Naive thymus-derived CD4-positive, alpha-beta T cell (primary cell): Measurements from ENCODE around the gene TMPRSS12. TPM values are rescaled to one million over a fixed set of nuclear protein-coding genes. Genes with fewer than 3 reads are reported as not detected.
A peak's percentile ranks its signal among the peaks of the same experiment; 100 is the strongest.
"Not testable (repeated sequence)": the region's sequence is repeated elsewhere in the genome, so short reads cannot be mapped to it uniquely, and the experiment has no call there.

Experiments
- ATAC-seq: fragments of 150-1000 bp; cut with Tn5 transposase; 2 replicates; pipeline ENCODE4 v1.10.0; 2021; ENCODE audit warnings: mild to moderate bottlenecking, moderate library complexity
- CTCF ChIA-PET: fragments of 350-600 bp; sonication (Branson Sonifier 250); formaldehyde crosslinking; loops from one replicate; lab custom pipeline; 2021; ENCODE audit warnings: antibody characterized with exemption; lab: Charles Lee
- POLR2A ChIA-PET: fragments of 350-600 bp; sonication (Branson Sonifier 250); formaldehyde crosslinking; loops from one replicate; lab custom pipeline; 2021; ENCODE audit warnings: antibody characterized with exemption, inconsistent platforms; lab: Charles Lee
- DNase-seq, 9 donors: peaks; one replicate each; pipeline versions ENCODE4 v3.0.0 to v3.0.0-alpha.2; 2020 to 2022; ENCODE audit warnings: mixed read lengths in 1 of 9
- H3K27ac ChIP-seq: one replicate; pipeline ENCODE4 v1.7.0; 2013; ENCODE audit warnings: mild to moderate bottlenecking, low read depth, low read length, moderate library complexity
- H3K27me3 ChIP-seq, 2 donors: one replicate each; pipeline ENCODE4 v1.7.0; 2013; ENCODE audit warnings: low read length in 2 of 2, mild to moderate bottlenecking in 2 of 2, moderate library complexity in 2 of 2; ENCODE audit not compliant: control insufficient read depth in 2 of 2, insufficient read depth in 2 of 2
- H3K36me3 ChIP-seq, 3 experiments: 1 replicate in 2 of 3; 2 replicates in 1 of 3; pipeline ENCODE4 v1.7.0; 2013; ENCODE audit warnings: low read length in 3 of 3, mild to moderate bottlenecking in 3 of 3, moderate library complexity in 1 of 3; ENCODE audit not compliant: insufficient read depth in 3 of 3, control insufficient read depth in 2 of 3
- H3K4me1 ChIP-seq, 2 donors: one replicate each; pipeline ENCODE4 v1.7.0; 2013; ENCODE audit warnings: low read length in 2 of 2, mild to moderate bottlenecking in 2 of 2, moderate library complexity in 1 of 2; ENCODE audit not compliant: control insufficient read depth in 2 of 2, insufficient read depth in 2 of 2
- H3K4me3 ChIP-seq: 2 replicates; pipeline ENCODE4 v1.7.0; 2013; ENCODE audit warnings: mild to moderate bottlenecking, low read length
- H3K9me3 ChIP-seq, 3 experiments: 1 replicate in 2 of 3; 2 replicates in 1 of 3; pipeline ENCODE4 v1.7.0; 2013; ENCODE audit warnings: low read length in 3 of 3; ENCODE audit not compliant: control insufficient read depth in 2 of 3
- H3K27ac Mint-ChIP-seq, 9 donors: one replicate each; pipeline ENCODE4 v1.8.0; 2020 to 2022; ENCODE audit warnings: mixed read lengths in 9 of 9, mild to moderate bottlenecking in 8 of 9, moderate library complexity in 5 of 9, inconsistent platforms in 2 of 9
- H3K27me3 Mint-ChIP-seq, 5 donors: one replicate each; pipeline ENCODE4 v1.8.0; 2021 to 2022; ENCODE audit warnings: mixed read lengths in 5 of 5, mild to moderate bottlenecking in 1 of 5
- H3K36me3 Mint-ChIP-seq, 5 donors: one replicate each; pipeline ENCODE4 v1.8.0; 2020 to 2022; ENCODE audit warnings: mixed read lengths in 5 of 5, mild to moderate bottlenecking in 3 of 5, inconsistent platforms in 1 of 5
- H3K4me1 Mint-ChIP-seq, 7 donors: one replicate each; pipeline ENCODE4 v1.8.0; 2020 to 2022; ENCODE audit warnings: mixed read lengths in 7 of 7, mild to moderate bottlenecking in 3 of 7, inconsistent platforms in 1 of 7
- H3K4me3 Mint-ChIP-seq, 10 donors: one replicate each; pipeline ENCODE4 v1.8.0; 2020 to 2022; ENCODE audit warnings: mild to moderate bottlenecking in 10 of 10, mixed read lengths in 10 of 10, moderate library complexity in 6 of 10, inconsistent platforms in 2 of 10
- H3K9me3 Mint-ChIP-seq, 11 donors: one replicate each; pipeline ENCODE4 v1.8.0; 2020 to 2022; ENCODE audit warnings: mixed read lengths in 11 of 11, mild to moderate bottlenecking in 4 of 11, inconsistent platforms in 1 of 11, moderate library complexity in 1 of 11
- intact Hi-C, 2 donors: fragments of 100-400 bp; cut with micrococcal nuclease; formaldehyde crosslinking; loops; one replicate each; pipeline ENCODE4 v1.15.1; 2023
- polyA plus RNA-seq, 2 donors: library from polyadenylated mRNA; unstranded; fragments of 300-500 nt; fragmentation: Illumina TruSeq; gene quantifications; one replicate each; pipeline ENCODE4 v1.2.3, GENCODE V29; 2021
- total RNA-seq, 6 experiments: library from RNA in 5 of 6; stranded (reverse) in 5 of 6; gene quantifications; 1 replicate in 5 of 6; 2 replicates in 1 of 6; pipeline ENCODE4 v1.2.3 and lab custom pipeline; 2021 to 2026

Gene TMPRSS12
- total and polyA plus RNA-seq, 7 experiments from 2014 or later = not detected

- ATAC-seq, DNase-seq, H3K4me1 ChIP-seq, H3K9me3 ChIP-seq, H3K36me3 ChIP-seq, intact Hi-C loops, H3K27me3 ChIP-seq, H3K27me3 Mint-ChIP-seq, POLR2A ChIA-PET, H3K4me3 Mint-ChIP-seq, H3K9me3 Mint-ChIP-seq, H3K4me3 ChIP-seq, H3K27ac Mint-ChIP-seq, CTCF ChIA-PET, H3K36me3 Mint-ChIP-seq, H3K27ac ChIP-seq: not testable (repeated sequence)
- H3K4me1 Mint-ChIP-seq = peaks cover 8 to 40% (median 24%) of the 10 kb centered on the region in 7 donors
These were observed 84.2 kb downstream of the TMPRSS12 start for GRCh38 chr12:50926932-50927331.

GRCh38 chr12:50927356-50927755, 84.6 kb downstream of the TMPRSS12 start:
- H3K36me3 ChIP-seq = no peaks in the 10 kb centered on the region
- H3K36me3 Mint-ChIP-seq = no peaks in the 10 kb centered on the region
- ChIA-PET CTCF (no interaction called here), POLR2A (no interaction called here)
- no peak for DNase-seq
- H3K27ac ChIP-seq = no peak overlapping the region
- ATAC-seq = no peak
- H3K4me1 Mint-ChIP-seq = peaks cover 8 to 38% (median 24%) of the 10 kb centered on the region in 7 donors
- no peaks in the 10 kb centered on the region for H3K9me3 Mint-ChIP-seq
- H3K9me3 ChIP-seq = no peaks in the 10 kb centered on the region
- peaks cover 0 to 9% of the 10 kb centered on the region in 2 donors for H3K4me1 ChIP-seq
- no peaks in the 10 kb centered on the region for H3K27me3 ChIP-seq
- H3K27ac Mint-ChIP-seq = no peak overlapping the region
- no peaks in the 10 kb centered on the region for H3K27me3 Mint-ChIP-seq
- no peak overlapping the region for H3K4me3 ChIP-seq
- intact Hi-C loops = no loop called here
- no peak overlapping the region for H3K4me3 Mint-ChIP-seq

GRCh38 chr12:50927766-50928224, 85.1 kb downstream of the TMPRSS12 start:
- H3K36me3 Mint-ChIP-seq = no peaks in the 10 kb centered on the region
- no peak overlapping the region for H3K4me3 ChIP-seq
- H3K9me3 Mint-ChIP-seq = no peaks in the 10 kb centered on the region
- ATAC-seq = no peak
- H3K27ac Mint-ChIP-seq = no peak overlapping the region
- intact Hi-C loops = no loop called here
- peaks cover 0 to 9% of the 10 kb centered on the region in 2 donors for H3K4me1 ChIP-seq
- H3K4me1 Mint-ChIP-seq = peaks cover 8 to 35% (median 24%) of the 10 kb centered on the region in 7 donors
- no peak overlapping the region for H3K27ac ChIP-seq
- H3K4me3 Mint-ChIP-seq = peak overlapping the region in 1 of 10 donors; percentile 5
- POLR2A ChIA-PET = no interaction called here
- H3K27me3 Mint-ChIP-seq = no peaks in the 10 kb centered on the region
- H3K36me3 ChIP-seq = no peaks in the 10 kb centered on the region
- CTCF ChIA-PET = no interaction called here
- no peaks in the 10 kb centered on the region for H3K27me3 ChIP-seq
- H3K9me3 ChIP-seq = no peaks in the 10 kb centered on the region
- DNase-seq = no peak

- DNase-seq = no peak
- H3K27me3 Mint-ChIP-seq = no peaks in the 10 kb centered on the region
- no peaks in the 10 kb centered on the region for H3K36me3 Mint-ChIP-seq
- ATAC-seq = no peak
- Histone ChIP-seq H3K27ac (no peak overlapping the region), H3K4me1 (peaks cover 0 to 9% of the 10 kb centered on the region in 2 donors), H3K4me3 (no peak overlapping the region), H3K9me3 (no peaks in the 10 kb centered on the region), H3K27me3 (no peaks in the 10 kb centered on the region), H3K36me3 (no peaks in the 10 kb centered on the region)
- ChIA-PET POLR2A (no interaction called here), CTCF (no interaction called here)
- H3K4me3 Mint-ChIP-seq = no peak overlapping the region
- no peaks in the 10 kb centered on the region for H3K9me3 Mint-ChIP-seq
- peak overlapping the region in 1 of 9 donors; percentile 68 for H3K27ac Mint-ChIP-seq
- H3K4me1 Mint-ChIP-seq = peaks cover 8 to 32% (median 21%) of the 10 kb centered on the region in 7 donors
- intact Hi-C loops = no loop called here
These were observed 85.7 kb downstream of the TMPRSS12 start for GRCh38 chr12:50928392-50928791.

GRCh38 chr12:50929831-50930230, 87.1 kb downstream of the TMPRSS12 start:
- peaks cover 4 to 23% (median 7%) of the 10 kb centered on the region in 7 donors for H3K4me1 Mint-ChIP-seq
- CTCF ChIA-PET = interaction anchor here (0.6 kb wide), 1 partner anchor 590 kb away, joined by 3 read pairs; no protein-coding TSS in a partner anchor
- H3K9me3 ChIP-seq = no peaks in the 10 kb centered on the region
- no peaks in the 10 kb centered on the region for H3K36me3 ChIP-seq
- H3K27ac Mint-ChIP-seq = no peak overlapping the region
- H3K4me3 ChIP-seq = no peak overlapping the region
- POLR2A ChIA-PET = no interaction called here
- intact Hi-C loops = no loop called here
- H3K27ac ChIP-seq = no peak overlapping the region
- H3K9me3 Mint-ChIP-seq = no peaks in the 10 kb centered on the region
- H3K36me3 Mint-ChIP-seq = no peaks in the 10 kb centered on the region
- H3K4me1 ChIP-seq = peaks cover 0 to 5% of the 10 kb centered on the region in 2 donors
- ATAC-seq (no peak), DNase-seq (no peak)
- H3K27me3 ChIP-seq = no peaks in the 10 kb centered on the region
- no peaks in the 10 kb centered on the region for H3K27me3 Mint-ChIP-seq
- no peak overlapping the region for H3K4me3 Mint-ChIP-seq

GRCh38 chr12:50930477-50930876, 87.8 kb downstream of the TMPRSS12 start:
- H3K4me1 ChIP-seq, DNase-seq, CTCF ChIA-PET, H3K27me3 ChIP-seq, H3K27ac ChIP-seq, intact Hi-C loops, H3K9me3 ChIP-seq, H3K36me3 Mint-ChIP-seq, ATAC-seq, H3K27ac Mint-ChIP-seq, H3K4me3 Mint-ChIP-seq, H3K27me3 Mint-ChIP-seq, H3K36me3 ChIP-seq, POLR2A ChIA-PET, H3K4me3 ChIP-seq, H3K9me3 Mint-ChIP-seq: not testable (repeated sequence)
- peaks cover 0 to 18% (median under 1%) of the 10 kb centered on the region in 7 donors for H3K4me1 Mint-ChIP-seq

- ATAC-seq (no peak), DNase-seq (no peak)
- Mint-ChIP-seq H3K4me1 (peaks cover 0 to 14% (median 0%) of the 10 kb centered on the region in 7 donors), H3K9me3 (peaks cover 0 to 6% (median 4%) of the 10 kb centered on the region in 11 donors), H3K27me3 (no peaks in the 10 kb centered on the region), H3K4me3 (no peak overlapping the region), H3K27ac (no peak overlapping the region), H3K36me3 (peaks cover 3 to 11% (median 7%) of the 10 kb centered on the region in 5 donors)
- no peaks in the 10 kb centered on the region for H3K36me3 ChIP-seq
- no peak overlapping the region for H3K27ac ChIP-seq
- H3K4me1 ChIP-seq = no peaks in the 10 kb centered on the region
- intact Hi-C loops = no loop called here
- CTCF ChIA-PET = no interaction called here
- H3K4me3 ChIP-seq = no peak overlapping the region
- no peaks in the 10 kb centered on the region for H3K27me3 ChIP-seq
- POLR2A ChIA-PET = interaction anchor here (0.7 kb wide), 1 partner anchor 30 kb away, joined by 3 read pairs; no protein-coding TSS in a partner anchor
- H3K9me3 ChIP-seq = peaks cover 0 to 8% (median 0%) of the 10 kb centered on the region in 3 experiments
These were observed 90.1 kb downstream of the TMPRSS12 start for GRCh38 chr12:50932787-50933280.
